ENCODE measurements around the gene SLC25A34.

The SLC25A34 gene

DNA sequence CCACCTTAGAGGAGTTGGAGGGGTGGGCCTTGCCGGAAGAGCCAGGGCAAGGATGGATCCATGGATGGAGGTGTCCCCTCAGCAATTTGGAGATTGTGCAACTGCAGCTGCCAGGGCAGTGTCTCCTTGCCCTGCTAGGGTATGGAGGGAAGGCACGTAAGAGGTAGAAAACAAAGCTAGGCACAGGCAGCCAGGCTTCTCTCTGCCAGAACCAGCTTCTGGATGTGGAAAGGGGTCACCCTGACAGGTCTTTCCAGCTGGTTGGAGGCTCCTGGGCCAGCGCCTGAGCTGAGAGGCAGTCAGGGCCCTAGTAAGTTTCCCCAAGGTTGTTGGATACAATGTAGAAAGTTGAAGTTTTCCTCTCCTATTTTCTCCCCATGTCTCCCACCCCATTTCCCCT, 15.2 kb upstream of the SLC25A34 start:
- Histone ChIP-seq H3K4me3 (replicated peaks; ENCODE audit: insufficient read depth, low read length) (no peak overlapping the region), H3K27me3 (ENCODE audit: insufficient read depth, poor library complexity, severe bottlenecking) (no peaks in the 10 kb centered on the region), H3K27ac (replicated peaks) (no peak overlapping the region)
- TF ChIP-seq, protein P1, sequence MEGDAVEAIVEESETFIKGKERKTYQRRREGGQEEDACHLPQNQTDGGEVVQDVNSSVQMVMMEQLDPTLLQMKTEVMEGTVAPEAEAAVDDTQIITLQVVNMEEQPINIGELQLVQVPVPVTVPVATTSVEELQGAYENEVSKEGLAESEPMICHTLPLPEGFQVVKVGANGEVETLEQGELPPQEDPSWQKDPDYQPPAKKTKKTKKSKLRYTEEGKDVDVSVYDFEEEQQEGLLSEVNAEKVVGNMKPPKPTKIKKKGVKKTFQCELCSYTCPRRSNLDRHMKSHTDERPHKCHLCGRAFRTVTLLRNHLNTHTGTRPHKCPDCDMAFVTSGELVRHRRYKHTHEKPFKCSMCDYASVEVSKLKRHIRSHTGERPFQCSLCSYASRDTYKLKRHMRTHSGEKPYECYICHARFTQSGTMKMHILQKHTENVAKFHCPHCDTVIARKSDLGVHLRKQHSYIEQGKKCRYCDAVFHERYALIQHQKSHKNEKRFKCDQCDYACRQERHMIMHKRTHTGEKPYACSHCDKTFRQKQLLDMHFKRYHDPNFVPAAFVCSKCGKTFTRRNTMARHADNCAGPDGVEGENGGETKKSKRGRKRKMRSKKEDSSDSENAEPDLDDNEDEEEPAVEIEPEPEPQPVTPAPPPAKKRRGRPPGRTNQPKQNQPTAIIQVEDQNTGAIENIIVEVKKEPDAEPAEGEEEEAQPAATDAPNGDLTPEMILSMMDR (IDR thresholded peaks at IDR 0.05; ENCODE audit: insufficient read depth, low read length), result no peak
- TF ChIP-seq POLR2AphosphoS5 (IDR thresholded peaks at IDR 0.05; ENCODE audit: low read depth) (no peak), SPI1 (IDR thresholded peaks at IDR 0.05; ENCODE audit: borderline replicate concordance, low read depth) (no peak), GABPA (IDR thresholded peaks at IDR 0.05; ENCODE audit: low read depth) (no peak)
- TF ChIP-seq, protein P2, sequence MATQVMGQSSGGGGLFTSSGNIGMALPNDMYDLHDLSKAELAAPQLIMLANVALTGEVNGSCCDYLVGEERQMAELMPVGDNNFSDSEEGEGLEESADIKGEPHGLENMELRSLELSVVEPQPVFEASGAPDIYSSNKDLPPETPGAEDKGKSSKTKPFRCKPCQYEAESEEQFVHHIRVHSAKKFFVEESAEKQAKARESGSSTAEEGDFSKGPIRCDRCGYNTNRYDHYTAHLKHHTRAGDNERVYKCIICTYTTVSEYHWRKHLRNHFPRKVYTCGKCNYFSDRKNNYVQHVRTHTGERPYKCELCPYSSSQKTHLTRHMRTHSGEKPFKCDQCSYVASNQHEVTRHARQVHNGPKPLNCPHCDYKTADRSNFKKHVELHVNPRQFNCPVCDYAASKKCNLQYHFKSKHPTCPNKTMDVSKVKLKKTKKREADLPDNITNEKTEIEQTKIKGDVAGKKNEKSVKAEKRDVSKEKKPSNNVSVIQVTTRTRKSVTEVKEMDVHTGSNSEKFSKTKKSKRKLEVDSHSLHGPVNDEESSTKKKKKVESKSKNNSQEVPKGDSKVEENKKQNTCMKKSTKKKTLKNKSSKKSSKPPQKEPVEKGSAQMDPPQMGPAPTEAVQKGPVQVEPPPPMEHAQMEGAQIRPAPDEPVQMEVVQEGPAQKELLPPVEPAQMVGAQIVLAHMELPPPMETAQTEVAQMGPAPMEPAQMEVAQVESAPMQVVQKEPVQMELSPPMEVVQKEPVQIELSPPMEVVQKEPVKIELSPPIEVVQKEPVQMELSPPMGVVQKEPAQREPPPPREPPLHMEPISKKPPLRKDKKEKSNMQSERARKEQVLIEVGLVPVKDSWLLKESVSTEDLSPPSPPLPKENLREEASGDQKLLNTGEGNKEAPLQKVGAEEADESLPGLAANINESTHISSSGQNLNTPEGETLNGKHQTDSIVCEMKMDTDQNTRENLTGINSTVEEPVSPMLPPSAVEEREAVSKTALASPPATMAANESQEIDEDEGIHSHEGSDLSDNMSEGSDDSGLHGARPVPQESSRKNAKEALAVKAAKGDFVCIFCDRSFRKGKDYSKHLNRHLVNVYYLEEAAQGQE (IDR thresholded peaks at IDR 0.05; ENCODE audit: insufficient replicate concordance, low read depth), result no peak
- no peak for DNase-seq (ENCODE audit: low read depth in 1 of 2, low spot score in 1 of 2)

DNA sequence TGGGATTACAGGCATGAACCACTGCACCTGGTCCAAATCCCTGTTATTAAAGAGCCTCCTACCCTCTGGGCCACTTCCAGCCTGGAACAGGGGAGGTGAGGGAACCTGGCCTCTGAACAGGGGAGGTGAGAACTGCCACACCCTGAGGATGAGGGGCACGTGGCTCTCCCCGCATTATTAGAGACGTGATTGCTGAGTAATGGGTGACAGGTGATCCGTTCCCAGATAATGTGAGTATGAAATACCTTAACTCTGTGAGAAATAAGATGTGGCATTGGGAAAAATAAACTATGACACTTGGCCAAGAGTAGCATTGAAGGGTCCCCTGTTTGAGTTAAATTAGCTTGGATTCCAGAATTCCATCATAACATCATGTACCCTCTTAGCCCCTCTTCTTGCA, 13.6 kb upstream of the SLC25A34 start:
- H3K27me3 ChIP-seq (ENCODE audit: insufficient read depth, poor library complexity, severe bottlenecking), result no peaks in the 10 kb centered on the region
- no peak for TF ChIP-seq GABPA (IDR thresholded peaks at IDR 0.05; ENCODE audit: low read depth)
- TF ChIP-seq, protein P2 (IDR thresholded peaks at IDR 0.05; ENCODE audit: insufficient replicate concordance, low read depth), result no peak
- no peak for TF ChIP-seq SPI1 (IDR thresholded peaks at IDR 0.05; ENCODE audit: borderline replicate concordance, low read depth)
- DNase-seq (ENCODE audit: low read depth in 1 of 2, low spot score in 1 of 2), result no peak
- no peak overlapping the region for H3K27ac ChIP-seq (replicated peaks)
- no peak overlapping the region for H3K4me3 ChIP-seq (replicated peaks; ENCODE audit: insufficient read depth, low read length)

DNA sequence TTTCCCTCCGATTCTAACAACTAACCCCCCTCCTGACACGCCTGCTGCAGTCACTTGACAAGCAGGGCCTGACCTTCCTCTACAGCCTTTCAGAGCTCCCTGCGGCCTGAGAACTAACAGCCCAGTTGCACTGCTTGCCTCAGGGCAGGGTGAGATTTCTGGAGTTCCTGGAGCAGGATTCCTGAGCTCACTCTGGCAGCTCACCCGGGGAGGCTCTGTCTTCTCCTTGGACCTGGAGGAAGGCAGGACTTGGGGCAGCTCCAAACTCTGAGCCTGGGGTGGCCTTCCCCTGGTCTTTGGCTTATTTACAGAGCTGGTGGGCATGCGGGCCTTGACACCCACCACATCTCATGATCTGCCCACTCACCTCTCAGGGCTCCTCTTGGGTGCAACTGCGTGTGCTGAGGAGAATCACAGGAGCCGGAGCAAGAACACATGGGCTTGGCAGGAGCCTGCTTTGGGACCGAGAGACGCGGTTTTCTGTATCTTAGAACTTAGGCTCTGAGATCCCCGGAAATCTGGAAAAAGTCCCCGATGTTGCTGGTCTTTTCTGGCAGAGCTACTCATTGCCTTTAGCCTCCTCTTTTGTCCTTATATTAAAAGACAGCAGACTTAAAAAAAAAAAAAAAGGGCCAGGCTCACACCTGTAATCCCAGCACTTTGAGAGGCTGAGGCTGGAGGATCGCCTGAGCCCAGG, 13.1 kb upstream of the SLC25A34 start:
- Histone ChIP-seq H3K27ac (replicated peaks) (no peak overlapping the region), H3K27me3 (ENCODE audit: insufficient read depth, poor library complexity, severe bottlenecking) (no peaks in the 10 kb centered on the region), H3K4me3 (replicated peaks; ENCODE audit: insufficient read depth, low read length) (no peak overlapping the region)
- DNase-seq (ENCODE audit: low read depth in 1 of 2, low spot score in 1 of 2), result no peak
- no peak for TF ChIP-seq GABPA (IDR thresholded peaks at IDR 0.05; ENCODE audit: low read depth)
- no peak for TF ChIP-seq SPI1 (IDR thresholded peaks at IDR 0.05; ENCODE audit: borderline replicate concordance, low read depth)
- TF ChIP-seq, protein P2 (IDR thresholded peaks at IDR 0.05; ENCODE audit: insufficient replicate concordance, low read depth), result no peak
- TF ChIP-seq, protein P1 (IDR thresholded peaks at IDR 0.05; ENCODE audit: insufficient read depth, low read length), result no peak
- no peak for TF ChIP-seq POLR2AphosphoS5 (IDR thresholded peaks at IDR 0.05; ENCODE audit: low read depth)

All from HL-60 (cell line).